ENCODE data around the gene ATP7B. TPM values are rescaled to one million over a fixed set of nuclear protein-coding genes. Genes with fewer than 3 reads are reported as not detected.

The ATP7B gene
- total and polyA plus RNA-seq, 2 donors (not counting 1 experiment from before 2014, with no cell fraction given) = 1.7 to 3.3 TPM

DNA sequence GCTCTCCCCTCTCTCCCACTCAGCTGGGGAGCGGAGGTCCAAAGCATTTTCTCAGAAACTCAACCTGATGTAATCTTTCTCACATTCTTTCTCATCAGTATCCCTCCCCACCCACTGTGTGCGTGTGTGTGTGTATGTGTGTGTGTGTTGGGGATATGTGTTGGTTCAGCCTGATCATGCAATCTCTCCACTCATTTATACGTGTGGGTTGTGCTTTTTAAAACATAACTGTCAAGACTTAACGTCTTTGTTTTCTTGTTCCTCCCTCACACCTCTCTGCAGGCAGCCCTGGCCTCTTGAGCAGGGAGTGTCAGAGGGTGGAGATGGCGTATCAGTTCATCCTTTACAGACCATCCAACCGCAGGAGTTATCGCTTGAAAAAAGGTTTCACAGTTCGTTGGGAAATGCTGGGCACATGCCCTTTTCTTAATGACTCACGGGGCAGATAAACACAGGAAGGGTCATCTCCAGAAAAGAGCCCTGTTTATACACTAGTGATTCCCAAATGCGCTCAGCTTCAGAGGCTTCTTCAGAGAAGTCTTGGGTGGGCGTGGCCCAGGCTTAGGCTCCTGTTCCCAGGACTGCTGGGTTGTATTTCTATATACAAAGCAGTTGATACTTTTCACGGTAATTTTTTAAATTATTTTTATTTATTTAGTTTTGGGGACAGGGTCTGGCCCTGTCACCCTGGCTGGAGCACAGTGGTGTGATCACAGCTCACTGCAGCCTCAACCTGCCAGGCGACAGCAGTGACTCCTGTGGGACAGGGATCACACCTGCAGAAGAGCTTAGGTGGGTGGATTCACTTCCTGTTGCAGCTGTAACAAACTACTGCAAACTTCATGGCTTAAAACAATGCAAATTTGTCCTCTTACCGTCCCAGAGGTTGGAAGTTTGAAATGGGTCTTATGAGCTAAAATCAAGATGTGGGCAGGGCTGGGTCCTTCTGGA lies 89.2 kb downstream of the ATP7B start:
- TF ChIP-seq, protein P1, sequence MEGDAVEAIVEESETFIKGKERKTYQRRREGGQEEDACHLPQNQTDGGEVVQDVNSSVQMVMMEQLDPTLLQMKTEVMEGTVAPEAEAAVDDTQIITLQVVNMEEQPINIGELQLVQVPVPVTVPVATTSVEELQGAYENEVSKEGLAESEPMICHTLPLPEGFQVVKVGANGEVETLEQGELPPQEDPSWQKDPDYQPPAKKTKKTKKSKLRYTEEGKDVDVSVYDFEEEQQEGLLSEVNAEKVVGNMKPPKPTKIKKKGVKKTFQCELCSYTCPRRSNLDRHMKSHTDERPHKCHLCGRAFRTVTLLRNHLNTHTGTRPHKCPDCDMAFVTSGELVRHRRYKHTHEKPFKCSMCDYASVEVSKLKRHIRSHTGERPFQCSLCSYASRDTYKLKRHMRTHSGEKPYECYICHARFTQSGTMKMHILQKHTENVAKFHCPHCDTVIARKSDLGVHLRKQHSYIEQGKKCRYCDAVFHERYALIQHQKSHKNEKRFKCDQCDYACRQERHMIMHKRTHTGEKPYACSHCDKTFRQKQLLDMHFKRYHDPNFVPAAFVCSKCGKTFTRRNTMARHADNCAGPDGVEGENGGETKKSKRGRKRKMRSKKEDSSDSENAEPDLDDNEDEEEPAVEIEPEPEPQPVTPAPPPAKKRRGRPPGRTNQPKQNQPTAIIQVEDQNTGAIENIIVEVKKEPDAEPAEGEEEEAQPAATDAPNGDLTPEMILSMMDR (conservative IDR thresholded peaks at IDR 0.05 in 1 of 2, IDR thresholded peaks at IDR 0.05 in 1 of 2; ENCODE audit: low read depth in 1 of 2, low read length in 2 of 2) = no peak
- TF ChIP-seq EZH2 (IDR thresholded peaks at IDR 0.05; ENCODE audit: low read length, missing control alignments) = no peak
- Histone ChIP-seq H3K4me1 (ENCODE audit: control insufficient read depth, extremely low read depth, insufficient read depth, low read length) (no peaks in the 10 kb centered on the region), H3K4me2 (ENCODE audit: extremely low read depth, insufficient read depth, low read length) (no peak overlapping the region), H3K27me3 (ENCODE audit: control insufficient read depth, insufficient read depth, low read length) (no peaks in the 10 kb centered on the region), H3K9me3 (ENCODE audit: control insufficient read depth, insufficient read depth, low read depth, low read length) (no peaks in the 10 kb centered on the region), H3K36me3 (ENCODE audit: control insufficient read depth, insufficient read depth, low read length) (no peaks in the 10 kb centered on the region), H3K79me2 (ENCODE audit: control insufficient read depth, insufficient read depth, low read length) (no peaks in the 10 kb centered on the region), H3K27ac (ENCODE audit: insufficient read depth, low read length) (no peak overlapping the region), H3K4me3 (replicated peaks in 1 of 4; ENCODE audit: control extremely low read depth in 1 of 4, insufficient read depth in 1 of 4, low read depth in 3 of 4, low read length in 4 of 4) (no peak overlapping the region), H2AFZ (ENCODE audit: low read length) (no peak overlapping the region), H4K20me1 (ENCODE audit: control insufficient read depth, extremely low read depth, insufficient read depth, low read length) (no peaks in the 10 kb centered on the region), H3K9ac (ENCODE audit: insufficient read depth, low read length) (no peak overlapping the region)
- peak in 1 of 2 donors; percentile 8 for DNase-seq (ENCODE audit: low read depth in 2 of 2)

DNA sequence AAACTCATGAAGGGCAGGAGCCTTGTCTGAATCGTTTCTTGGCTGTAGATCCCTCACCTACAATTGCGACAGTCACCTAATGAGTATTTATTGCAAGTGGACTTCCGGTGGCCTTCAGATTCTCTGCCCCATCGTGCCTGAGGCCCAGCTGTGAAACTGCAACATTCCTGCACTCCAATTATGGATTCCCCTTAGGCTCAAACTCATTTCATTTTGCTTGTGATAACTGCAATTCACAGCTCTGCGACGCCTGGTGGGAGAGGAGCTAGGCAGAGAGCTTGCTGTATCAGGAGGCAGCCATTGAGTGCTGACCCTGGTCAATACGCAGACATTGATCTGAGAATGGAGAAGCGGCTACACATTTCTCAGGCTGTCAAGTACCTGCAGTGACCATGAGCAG lies 90.5 kb downstream of the ATP7B start:
- Histone ChIP-seq H3K4me2 (ENCODE audit: extremely low read depth, insufficient read depth, low read length) (no peak overlapping the region), H3K27me3 (ENCODE audit: control insufficient read depth, insufficient read depth, low read length) (no peaks in the 10 kb centered on the region), H3K79me2 (ENCODE audit: control insufficient read depth, insufficient read depth, low read length) (no peaks in the 10 kb centered on the region), H2AFZ (ENCODE audit: low read length) (no peak overlapping the region), H3K36me3 (ENCODE audit: control insufficient read depth, insufficient read depth, low read length) (no peaks in the 10 kb centered on the region), H3K9me3 (ENCODE audit: control insufficient read depth, insufficient read depth, low read depth, low read length) (no peaks in the 10 kb centered on the region), H3K4me1 (ENCODE audit: control insufficient read depth, extremely low read depth, insufficient read depth, low read length) (no peaks in the 10 kb centered on the region), H3K4me3 (replicated peaks in 1 of 4; ENCODE audit: control extremely low read depth in 1 of 4, insufficient read depth in 1 of 4, low read depth in 3 of 4, low read length in 4 of 4) (no peak overlapping the region), H4K20me1 (ENCODE audit: control insufficient read depth, extremely low read depth, insufficient read depth, low read length) (no peaks in the 10 kb centered on the region), H3K9ac (ENCODE audit: insufficient read depth, low read length) (no peak overlapping the region), H3K27ac (ENCODE audit: insufficient read depth, low read length) (no peak overlapping the region)
- TF ChIP-seq, protein P1 (conservative IDR thresholded peaks at IDR 0.05 in 1 of 2, IDR thresholded peaks at IDR 0.05 in 1 of 2; ENCODE audit: low read depth in 1 of 2, low read length in 2 of 2) = no peak
- TF ChIP-seq EZH2 (IDR thresholded peaks at IDR 0.05; ENCODE audit: low read length, missing control alignments) = no peak
- no peak for DNase-seq (ENCODE audit: low read depth in 2 of 2)

DNA sequence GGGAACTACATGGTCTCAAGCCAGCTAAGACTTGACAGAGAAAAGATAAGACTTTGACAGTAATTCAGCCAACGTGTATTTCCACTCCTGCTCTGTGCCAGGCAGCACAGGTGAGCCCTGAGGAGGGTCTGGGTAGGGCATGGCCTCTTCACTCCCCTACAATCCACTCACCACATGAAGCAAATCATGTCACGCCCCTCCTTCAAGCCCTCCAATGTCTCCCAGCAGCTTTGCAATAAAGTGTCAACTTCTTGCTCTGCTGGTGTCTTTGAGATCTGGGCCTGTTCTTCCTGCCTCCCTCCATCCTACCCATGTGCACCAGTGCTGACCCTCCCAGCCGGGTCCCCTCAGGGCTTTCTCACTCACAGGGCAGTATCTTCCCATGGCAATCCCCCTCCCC lies 91.0 kb downstream of the ATP7B start:
- H3K9ac ChIP-seq (ENCODE audit: insufficient read depth, low read length) = no peak overlapping the region

More for the DNA sequence above, 91.0 kb downstream of the ATP7B start:
- H3K9me3 ChIP-seq (ENCODE audit: control insufficient read depth, insufficient read depth, low read depth, low read length) = no peaks in the 10 kb centered on the region
- DNase-seq (ENCODE audit: low read depth in 2 of 2) = no peak
- no peak overlapping the region for H3K4me2 ChIP-seq (ENCODE audit: extremely low read depth, insufficient read depth, low read length)
- no peaks in the 10 kb centered on the region for H3K36me3 ChIP-seq (ENCODE audit: control insufficient read depth, insufficient read depth, low read length)
- no peak overlapping the region for H3K27ac ChIP-seq (ENCODE audit: insufficient read depth, low read length)
- H3K4me1 ChIP-seq (ENCODE audit: control insufficient read depth, extremely low read depth, insufficient read depth, low read length) = no peaks in the 10 kb centered on the region
- no peaks in the 10 kb centered on the region for H3K79me2 ChIP-seq (ENCODE audit: control insufficient read depth, insufficient read depth, low read length)
- TF ChIP-seq, protein P1 (conservative IDR thresholded peaks at IDR 0.05 in 1 of 2, IDR thresholded peaks at IDR 0.05 in 1 of 2; ENCODE audit: low read depth in 1 of 2, low read length in 2 of 2) = no peak
- no peak for TF ChIP-seq EZH2 (IDR thresholded peaks at IDR 0.05; ENCODE audit: low read length, missing control alignments)
- no peak overlapping the region for H3K4me3 ChIP-seq (replicated peaks in 1 of 4; ENCODE audit: control extremely low read depth in 1 of 4, insufficient read depth in 1 of 4, low read depth in 3 of 4, low read length in 4 of 4)
- H3K27me3 ChIP-seq (ENCODE audit: control insufficient read depth, insufficient read depth, low read length) = no peaks in the 10 kb centered on the region
- H2AFZ ChIP-seq (ENCODE audit: low read length) = no peak overlapping the region
- H4K20me1 ChIP-seq (ENCODE audit: control insufficient read depth, extremely low read depth, insufficient read depth, low read length) = no peaks in the 10 kb centered on the region
